Liver (tissue), 9 donors: Measurements from ENCODE around the gene CYLD. TPM values are rescaled to one million over a fixed set of nuclear protein-coding genes. Genes with fewer than 3 reads are reported as not detected.
A peak's percentile ranks its signal among the peaks of the same experiment; 100 is the strongest.

ENCODE experiments used
- DNase-seq: peaks from one replicate; pipeline ENCODE4 v3.0.0-alpha.2; 2017; ENCODE audit warnings: low spot score
- H3K27ac ChIP-seq, 2 donors: one replicate each; pipeline ENCODE4 v1.7.0; 2013; ENCODE audit warnings: inconsistent platforms in 2 of 2, low read length in 2 of 2, control low read depth in 1 of 2, low read depth in 1 of 2, mild to moderate bottlenecking in 1 of 2
- H3K27me3 ChIP-seq, 4 donors: one replicate each; pipeline versions ENCODE4 v1.6.1 to v1.7.0; 2013; ENCODE audit warnings: low read length in 3 of 4, inconsistent platforms in 1 of 4, mild to moderate bottlenecking in 1 of 4, moderate library complexity in 1 of 4; ENCODE audit not compliant: control insufficient read depth in 4 of 4, insufficient read depth in 4 of 4
- H3K36me3 ChIP-seq, 4 donors: one replicate each; pipeline versions ENCODE4 v1.6.1 to v1.7.0; 2013; ENCODE audit warnings: low read length in 3 of 4, mild to moderate bottlenecking in 3 of 4, low read depth in 1 of 4, moderate library complexity in 1 of 4; ENCODE audit not compliant: control insufficient read depth in 4 of 4, insufficient read depth in 3 of 4
- H3K4me1 ChIP-seq, 4 donors: one replicate each; pipeline versions ENCODE4 v1.6.1 to v1.7.0; 2013; ENCODE audit warnings: low read length in 3 of 4, mild to moderate bottlenecking in 3 of 4, moderate library complexity in 1 of 4; ENCODE audit not compliant: control insufficient read depth in 4 of 4, insufficient read depth in 4 of 4
- H3K4me3 ChIP-seq, 3 donors: one replicate each; pipeline versions ENCODE4 v1.6.1 to v1.7.0; 2013; ENCODE audit warnings: low read length in 3 of 3, control low read depth in 1 of 3, low read depth in 1 of 3, mild to moderate bottlenecking in 1 of 3
- H3K9ac ChIP-seq, 2 donors: one replicate each; pipeline ENCODE4 v1.7.0; 2013; ENCODE audit warnings: low read length in 2 of 2, mild to moderate bottlenecking in 2 of 2, moderate library complexity in 2 of 2, control low read depth in 1 of 2, low read depth in 1 of 2
- H3K9me3 ChIP-seq, 4 donors: one replicate each; pipeline versions ENCODE4 v1.6.1 to v1.7.0; 2013; ENCODE audit warnings: low read length in 3 of 4; ENCODE audit not compliant: control insufficient read depth in 4 of 4
- EGR1 ChIP-seq, 2 donors: IDR thresholded peaks; 2 replicates each; pipeline ENCODE4 v1.6.1; 2016 to 2018; ENCODE audit warnings: antibody characterized with exemption in 2 of 2, low read depth in 2 of 2
- FOXA1 ChIP-seq: IDR thresholded peaks from 2 replicates; pipeline ENCODE4 v1.6.1; 2016; ENCODE audit warnings: antibody characterized with exemption
- FOXA2 ChIP-seq: IDR thresholded peaks from 2 replicates; pipeline ENCODE4 v1.6.1; 2016; ENCODE audit warnings: antibody characterized with exemption
- GABPA ChIP-seq, 2 donors: IDR thresholded peaks in 1 of 2; conservative IDR thresholded peaks in 1 of 2; 2 replicates each; pipeline ENCODE4 v1.6.1; 2016; ENCODE audit warnings: antibody characterized with exemption in 2 of 2, mild to moderate bottlenecking in 1 of 2, moderate library complexity in 1 of 2
- HNF4A ChIP-seq, 2 donors: conservative IDR thresholded peaks; 2 replicates each; pipeline ENCODE4 v1.6.1; 2016; ENCODE audit warnings: antibody characterized with exemption in 2 of 2, mild to moderate bottlenecking in 2 of 2
- HNF4G ChIP-seq: IDR thresholded peaks from 2 replicates; pipeline ENCODE4 v1.6.1; 2016; ENCODE audit warnings: antibody characterized with exemption
- JUND ChIP-seq, 2 donors: IDR thresholded peaks; 2 replicates each; pipeline ENCODE4 v1.6.1; 2016; ENCODE audit warnings: antibody characterized with exemption in 2 of 2
- NR2F2 ChIP-seq: IDR thresholded peaks from 2 replicates; pipeline ENCODE4 v1.6.1; 2016; ENCODE audit warnings: antibody characterized with exemption
- RAD21 ChIP-seq, 2 donors: IDR thresholded peaks; 2 replicates each; pipeline ENCODE4 v1.6.1; 2016; ENCODE audit warnings: antibody characterized with exemption in 2 of 2, mild to moderate bottlenecking in 2 of 2
- RXRA ChIP-seq, 2 donors: IDR thresholded peaks; 2 replicates each; pipeline ENCODE4 v1.6.1; 2017 to 2018; ENCODE audit warnings: antibody characterized with exemption in 2 of 2, mild to moderate bottlenecking in 1 of 2
- SP1 ChIP-seq: IDR thresholded peaks from 2 replicates; pipeline ENCODE4 v1.6.1; 2018; ENCODE audit warnings: antibody characterized with exemption, mild to moderate bottlenecking
- TAF1 ChIP-seq: conservative IDR thresholded peaks from 2 replicates; pipeline ENCODE4 v1.6.1; 2016; ENCODE audit warnings: antibody characterized with exemption, mild to moderate bottlenecking
- YY1 ChIP-seq: IDR thresholded peaks from 2 replicates; pipeline ENCODE4 v1.6.1; 2016; ENCODE audit warnings: antibody characterized with exemption, mild to moderate bottlenecking
- WGBS: extraction: QIAGEN DNeasy Blood & Tissue Kit; methylation state at CpG from one replicate; pipeline ENCODE4 v1.1.7; 2013; 5-methylcytosine and 5-hydroxymethylcytosine counted together
- polyA plus RNA-seq, 2 donors: library from polyadenylated mRNA; stranded (reverse) in 1 of 2; unstranded in 1 of 2; fragments of 200-250 nt in 1 of 2; fragments of >200 nt in 1 of 2; fragmentation: Nextera tagmentation in 1 of 2; extraction: Ambion mirVana in 1 of 2; gene quantifications; one replicate each; pipeline versions ENCODE4 v1.2.1 to v1.2.3, GENCODE V29; 2013 to 2015
- total RNA-seq, 2 donors: library from RNA; depleted of rRNA; stranded (reverse); fragments of >200 nt; gene quantifications; one replicate each; pipeline ENCODE4 v1.2.3, GENCODE V29; 2014
- TF ChIP-seq, protein P1 (sequence below): IDR thresholded peaks from 2 replicates; pipeline ENCODE4 v1.6.1; 2016; ENCODE audit warnings: antibody characterized with exemption
- TF ChIP-seq, protein P2 (sequence below): IDR thresholded peaks from 2 replicates; pipeline ENCODE4 v1.6.1; 2016; ENCODE audit warnings: antibody characterized with exemption, mild to moderate bottlenecking
- TF ChIP-seq, protein P3 (sequence below): IDR thresholded peaks from 2 replicates; pipeline ENCODE4 v1.6.1; 2016; ENCODE audit warnings: antibody characterized with exemption
- TF ChIP-seq, protein P4 (sequence below): IDR thresholded peaks from 2 replicates; pipeline ENCODE4 v1.6.1; 2016; ENCODE audit warnings: antibody characterized with exemption
- donor health status: healthy.
- donor health status: healthy.
- donor health status: healthy.
- donor health status: healthy.
- donor health status: healthy.

CYLD gene
- total and polyA plus RNA-seq, 4 donors, result 8.2 to 42.7 (median 13.8) TPM

DNA sequence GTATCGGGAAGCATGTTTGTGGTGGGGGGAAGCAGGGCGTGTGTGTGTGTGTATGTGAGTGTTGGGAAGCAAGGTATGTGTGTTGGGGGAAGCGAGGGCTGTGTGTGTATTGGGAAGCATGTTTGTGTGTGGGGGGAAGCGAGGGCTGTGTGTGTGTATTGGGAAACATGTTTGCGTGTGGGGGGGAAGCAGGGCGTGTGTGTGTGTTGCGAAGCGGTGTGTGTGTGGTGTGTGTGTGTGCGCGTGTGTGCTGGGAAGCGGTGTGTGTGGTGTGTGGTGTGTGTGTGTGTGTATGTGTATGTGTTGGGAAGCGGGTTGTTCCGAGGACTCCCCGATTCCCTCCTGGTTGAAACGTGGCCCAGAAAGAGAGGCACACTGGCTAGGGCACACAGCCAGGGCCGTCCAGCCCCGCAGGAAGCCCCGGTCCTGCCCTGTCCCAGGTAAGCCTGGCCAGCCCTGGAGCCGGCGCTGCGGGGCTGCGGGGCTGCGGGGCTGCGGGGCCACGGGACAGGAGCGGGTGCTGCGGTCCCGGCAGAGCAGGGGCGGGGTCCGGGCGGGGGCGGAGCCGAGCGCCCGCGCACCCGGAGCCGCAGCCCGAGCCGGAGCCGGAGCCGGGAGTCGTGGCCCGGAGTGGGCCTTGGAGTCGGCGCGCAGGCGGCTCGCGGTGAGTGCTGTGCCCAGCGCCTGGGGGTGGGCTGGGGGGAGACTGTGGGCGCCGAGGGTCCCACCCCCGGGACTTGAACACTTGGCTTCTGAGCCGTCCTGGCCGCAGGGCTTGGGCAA lies 48.7 kb upstream of the CYLD start, which contains the start of gene NOD2:
TSS of gene NOD2 (plus strand) at position 608 of the 783 bp plus-strand sequence. CDS start 5,890 bp downstream, outside the sequence.
- 20% methylated on average over 56 of the region's 56 CpGs for WGBS
- peak within 1 kb of the TSS in 1 of 2 donors; percentile 96 for H3K27ac ChIP-seq
- H3K4me1 ChIP-seq, result peaks cover 6 to 41% (median 22%) of the 10 kb centered on the region in 4 donors
- TF ChIP-seq TAF1 (no peak), YY1 (no peak), HNF4G (no peak), GABPA (IDR thresholded peaks at IDR 0.05 in 1 of 2, conservative IDR thresholded peaks at IDR 0.05 in 1 of 2) (no peak), RAD21 (IDR thresholded peaks at IDR 0.05) (no peak), NR2F2 (no peak), HNF4A (conservative IDR thresholded peaks at IDR 0.05) (no peak), SP1 (no peak), JUND (IDR thresholded peaks at IDR 0.05) (no peak), FOXA1 (no peak), EGR1 (IDR thresholded peaks at IDR 0.05; ENCODE audit: low read depth in 2 of 2) (no peak), RXRA (IDR thresholded peaks at IDR 0.05) (no peak), FOXA2 (no peak)
- TF ChIP-seq, protein P1, sequence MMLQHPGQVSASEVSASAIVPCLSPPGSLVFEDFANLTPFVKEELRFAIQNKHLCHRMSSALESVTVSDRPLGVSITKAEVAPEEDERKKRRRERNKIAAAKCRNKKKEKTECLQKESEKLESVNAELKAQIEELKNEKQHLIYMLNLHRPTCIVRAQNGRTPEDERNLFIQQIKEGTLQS, result no peak
- TF ChIP-seq, protein P2, sequence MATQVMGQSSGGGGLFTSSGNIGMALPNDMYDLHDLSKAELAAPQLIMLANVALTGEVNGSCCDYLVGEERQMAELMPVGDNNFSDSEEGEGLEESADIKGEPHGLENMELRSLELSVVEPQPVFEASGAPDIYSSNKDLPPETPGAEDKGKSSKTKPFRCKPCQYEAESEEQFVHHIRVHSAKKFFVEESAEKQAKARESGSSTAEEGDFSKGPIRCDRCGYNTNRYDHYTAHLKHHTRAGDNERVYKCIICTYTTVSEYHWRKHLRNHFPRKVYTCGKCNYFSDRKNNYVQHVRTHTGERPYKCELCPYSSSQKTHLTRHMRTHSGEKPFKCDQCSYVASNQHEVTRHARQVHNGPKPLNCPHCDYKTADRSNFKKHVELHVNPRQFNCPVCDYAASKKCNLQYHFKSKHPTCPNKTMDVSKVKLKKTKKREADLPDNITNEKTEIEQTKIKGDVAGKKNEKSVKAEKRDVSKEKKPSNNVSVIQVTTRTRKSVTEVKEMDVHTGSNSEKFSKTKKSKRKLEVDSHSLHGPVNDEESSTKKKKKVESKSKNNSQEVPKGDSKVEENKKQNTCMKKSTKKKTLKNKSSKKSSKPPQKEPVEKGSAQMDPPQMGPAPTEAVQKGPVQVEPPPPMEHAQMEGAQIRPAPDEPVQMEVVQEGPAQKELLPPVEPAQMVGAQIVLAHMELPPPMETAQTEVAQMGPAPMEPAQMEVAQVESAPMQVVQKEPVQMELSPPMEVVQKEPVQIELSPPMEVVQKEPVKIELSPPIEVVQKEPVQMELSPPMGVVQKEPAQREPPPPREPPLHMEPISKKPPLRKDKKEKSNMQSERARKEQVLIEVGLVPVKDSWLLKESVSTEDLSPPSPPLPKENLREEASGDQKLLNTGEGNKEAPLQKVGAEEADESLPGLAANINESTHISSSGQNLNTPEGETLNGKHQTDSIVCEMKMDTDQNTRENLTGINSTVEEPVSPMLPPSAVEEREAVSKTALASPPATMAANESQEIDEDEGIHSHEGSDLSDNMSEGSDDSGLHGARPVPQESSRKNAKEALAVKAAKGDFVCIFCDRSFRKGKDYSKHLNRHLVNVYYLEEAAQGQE, result no peak
- TF ChIP-seq, protein P3, sequence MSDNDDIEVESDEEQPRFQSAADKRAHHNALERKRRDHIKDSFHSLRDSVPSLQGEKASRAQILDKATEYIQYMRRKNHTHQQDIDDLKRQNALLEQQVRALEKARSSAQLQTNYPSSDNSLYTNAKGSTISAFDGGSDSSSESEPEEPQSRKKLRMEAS, result no peak
- TF ChIP-seq, protein P4, sequence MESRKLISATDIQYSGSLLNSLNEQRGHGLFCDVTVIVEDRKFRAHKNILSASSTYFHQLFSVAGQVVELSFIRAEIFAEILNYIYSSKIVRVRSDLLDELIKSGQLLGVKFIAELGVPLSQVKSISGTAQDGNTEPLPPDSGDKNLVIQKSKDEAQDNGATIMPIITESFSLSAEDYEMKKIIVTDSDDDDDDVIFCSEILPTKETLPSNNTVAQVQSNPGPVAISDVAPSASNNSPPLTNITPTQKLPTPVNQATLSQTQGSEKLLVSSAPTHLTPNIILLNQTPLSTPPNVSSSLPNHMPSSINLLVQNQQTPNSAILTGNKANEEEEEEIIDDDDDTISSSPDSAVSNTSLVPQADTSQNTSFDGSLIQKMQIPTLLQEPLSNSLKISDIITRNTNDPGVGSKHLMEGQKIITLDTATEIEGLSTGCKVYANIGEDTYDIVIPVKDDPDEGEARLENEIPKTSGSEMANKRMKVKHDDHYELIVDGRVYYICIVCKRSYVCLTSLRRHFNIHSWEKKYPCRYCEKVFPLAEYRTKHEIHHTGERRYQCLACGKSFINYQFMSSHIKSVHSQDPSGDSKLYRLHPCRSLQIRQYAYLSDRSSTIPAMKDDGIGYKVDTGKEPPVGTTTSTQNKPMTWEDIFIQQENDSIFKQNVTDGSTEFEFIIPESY, result no peak
- no peaks in the 10 kb centered on the region for H3K9me3 ChIP-seq
- peak within 1 kb of the TSS; percentile 13 to 50 (median 43) for H3K4me3 ChIP-seq
- H3K9ac ChIP-seq, result peak within 1 kb of the TSS in 1 of 2 donors; percentile 67
- DNase-seq, result no peak
- H3K27me3 ChIP-seq, result no peaks in the 10 kb centered on the region
- H3K36me3 ChIP-seq, result no peaks in the 10 kb centered on the region

DNA sequence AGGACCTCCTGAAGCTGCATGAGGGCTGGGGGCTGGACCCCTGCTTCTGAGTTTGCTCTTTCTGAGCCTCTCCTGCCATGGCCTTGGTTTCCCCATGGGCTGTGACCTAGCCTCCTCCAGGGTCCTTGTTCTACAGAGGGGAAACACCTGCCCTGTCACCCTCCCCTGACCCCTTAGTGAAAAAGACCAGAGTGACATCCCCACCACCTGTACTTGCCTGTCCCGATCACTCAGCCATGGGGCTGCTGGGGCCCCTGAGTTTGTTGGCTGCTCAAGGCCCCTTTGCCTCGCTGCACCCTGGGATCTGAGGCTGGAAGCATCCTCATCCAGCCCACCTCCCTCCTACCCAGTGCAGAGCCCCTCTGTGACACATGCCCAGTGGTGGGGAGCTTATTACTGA lies 47.7 kb upstream of the CYLD start:
- no peak for DNase-seq
- 95% methylated on average over 2 of the region's 2 CpGs for WGBS
- TF ChIP-seq FOXA1 (no peak), HNF4G (no peak), GABPA (IDR thresholded peaks at IDR 0.05 in 1 of 2, conservative IDR thresholded peaks at IDR 0.05 in 1 of 2) (no peak), YY1 (no peak), RAD21 (IDR thresholded peaks at IDR 0.05) (no peak), TAF1 (no peak), JUND (IDR thresholded peaks at IDR 0.05) (no peak)
- TF ChIP-seq, protein P4, result no peak
- Histone ChIP-seq H3K27ac (peak overlapping the region in 1 of 2 donors; percentile 96), H3K9ac (no peak overlapping the region), H3K4me3 (no peak overlapping the region), H3K36me3 (no peaks in the 10 kb centered on the region), H3K27me3 (no peaks in the 10 kb centered on the region), H3K9me3 (no peaks in the 10 kb centered on the region), H3K4me1 (peaks cover 6 to 45% (median 24%) of the 10 kb centered on the region in 4 donors)
